HG03039 (cell line): ENCODE measurements around the gene ELK1.
A peak's percentile ranks its signal among the peaks of the same experiment; 100 is the strongest.
"Not testable (repeated sequence)": the region's sequence is repeated elsewhere in the genome, so short reads cannot be mapped to it uniquely, and the experiment has no call there.

ENCODE experiments used
- ATAC-seq: cut with Tn5 transposase; IDR thresholded peaks from one replicate; pipeline ENCODE4 v1.9.1; 2021; ENCODE audit warnings: mild to moderate bottlenecking, moderate library complexity; ENCODE audit not compliant: unreplicated experiment

ELK1 gene, protein sequence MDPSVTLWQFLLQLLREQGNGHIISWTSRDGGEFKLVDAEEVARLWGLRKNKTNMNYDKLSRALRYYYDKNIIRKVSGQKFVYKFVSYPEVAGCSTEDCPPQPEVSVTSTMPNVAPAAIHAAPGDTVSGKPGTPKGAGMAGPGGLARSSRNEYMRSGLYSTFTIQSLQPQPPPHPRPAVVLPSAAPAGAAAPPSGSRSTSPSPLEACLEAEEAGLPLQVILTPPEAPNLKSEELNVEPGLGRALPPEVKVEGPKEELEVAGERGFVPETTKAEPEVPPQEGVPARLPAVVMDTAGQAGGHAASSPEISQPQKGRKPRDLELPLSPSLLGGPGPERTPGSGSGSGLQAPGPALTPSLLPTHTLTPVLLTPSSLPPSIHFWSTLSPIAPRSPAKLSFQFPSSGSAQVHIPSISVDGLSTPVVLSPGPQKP

GRCh38 chrX:47650164-47651042 lies at the start of gene ELK1:
ELK1 (minus strand) TSS chrX:47650563; CDS start chrX:47641441, 9,122 bp downstream.
- ATAC-seq: peak; percentile 91

DNA sequence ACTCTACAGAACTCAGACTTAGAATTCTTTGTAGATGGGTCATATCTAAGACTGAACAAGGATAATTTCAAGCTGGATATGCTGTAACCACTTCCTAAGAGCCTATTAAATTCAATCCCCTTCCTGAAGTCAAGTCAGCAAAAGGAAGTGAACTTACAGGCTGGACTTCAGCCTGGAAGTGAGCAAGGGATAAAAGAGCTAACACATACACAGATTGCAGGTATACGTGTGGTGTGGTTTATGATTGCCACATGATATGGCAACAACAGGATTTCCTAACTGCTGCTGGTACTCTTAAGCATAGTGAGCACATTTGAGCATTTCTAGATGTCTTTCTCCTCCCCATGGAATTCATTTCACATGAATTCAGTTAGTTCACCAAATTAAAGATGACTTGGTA lies 46.8 kb upstream of the ELK1 start:
- ATAC-seq: no peak

DNA sequence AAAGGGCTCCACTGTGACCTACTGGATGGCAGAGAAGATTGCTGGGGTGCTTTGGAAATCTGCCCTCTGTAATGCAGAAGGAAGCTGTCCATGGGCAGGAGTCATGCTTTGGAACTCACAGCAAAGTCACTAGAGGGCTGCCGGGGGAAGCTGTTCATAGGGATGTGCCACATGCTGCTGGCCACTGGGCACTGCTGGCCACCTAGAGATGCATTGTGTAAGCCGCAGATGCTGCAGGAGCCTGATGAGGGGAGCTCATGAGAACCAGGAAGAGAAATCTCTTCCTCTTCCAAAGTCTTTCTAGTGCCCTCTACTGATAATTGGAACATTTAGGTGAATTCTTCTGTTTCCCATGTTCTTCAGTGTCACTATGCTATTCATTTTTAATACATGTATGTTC lies 39.8 kb upstream of the ELK1 start:
- ATAC-seq: no peak

DNA sequence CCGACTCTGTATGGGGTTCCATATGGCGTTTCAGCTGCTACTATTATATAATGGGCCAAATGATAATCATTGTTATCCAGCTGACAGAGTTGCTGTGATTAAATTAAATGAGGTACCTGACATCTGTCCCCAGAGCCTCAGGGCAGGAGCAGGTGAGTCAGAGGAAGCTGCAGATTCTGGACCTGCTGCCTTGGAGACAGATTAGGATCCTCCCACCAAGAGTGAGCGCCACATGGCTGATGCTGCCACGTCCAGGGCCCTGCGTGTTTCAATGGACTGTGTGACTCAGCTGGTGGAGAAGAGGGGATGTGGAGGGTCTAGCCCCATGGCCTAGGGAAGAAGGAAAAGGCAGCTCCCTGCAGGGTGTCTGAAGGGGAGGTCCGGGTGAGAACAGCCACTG lies 36.9 kb upstream of the ELK1 start:
- ATAC-seq: no peak

DNA sequence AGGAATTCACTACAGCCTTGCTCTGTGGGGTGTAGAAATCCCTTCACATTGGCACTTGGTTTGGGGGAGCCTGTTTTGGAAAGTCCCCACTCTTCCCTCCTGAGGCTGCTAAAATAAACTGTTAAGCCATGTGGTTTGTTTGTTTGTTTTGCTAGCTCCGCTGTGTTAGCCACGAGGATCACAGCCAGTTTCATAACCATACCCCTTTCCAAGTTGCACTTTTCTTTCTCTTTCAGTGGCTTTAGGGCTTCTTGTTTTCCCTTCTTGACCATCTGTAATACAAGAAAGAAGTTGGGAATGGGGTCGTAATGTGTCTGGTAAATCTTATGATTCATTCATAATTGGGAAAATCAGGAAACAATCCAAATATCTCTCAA lies 33.5 kb upstream of the ELK1 start:
- ATAC-seq: no peak

GRCh38 chrX:47683184-47683828 lies 32.9 kb upstream of the ELK1 start:
- ATAC-seq: no peak

DNA sequence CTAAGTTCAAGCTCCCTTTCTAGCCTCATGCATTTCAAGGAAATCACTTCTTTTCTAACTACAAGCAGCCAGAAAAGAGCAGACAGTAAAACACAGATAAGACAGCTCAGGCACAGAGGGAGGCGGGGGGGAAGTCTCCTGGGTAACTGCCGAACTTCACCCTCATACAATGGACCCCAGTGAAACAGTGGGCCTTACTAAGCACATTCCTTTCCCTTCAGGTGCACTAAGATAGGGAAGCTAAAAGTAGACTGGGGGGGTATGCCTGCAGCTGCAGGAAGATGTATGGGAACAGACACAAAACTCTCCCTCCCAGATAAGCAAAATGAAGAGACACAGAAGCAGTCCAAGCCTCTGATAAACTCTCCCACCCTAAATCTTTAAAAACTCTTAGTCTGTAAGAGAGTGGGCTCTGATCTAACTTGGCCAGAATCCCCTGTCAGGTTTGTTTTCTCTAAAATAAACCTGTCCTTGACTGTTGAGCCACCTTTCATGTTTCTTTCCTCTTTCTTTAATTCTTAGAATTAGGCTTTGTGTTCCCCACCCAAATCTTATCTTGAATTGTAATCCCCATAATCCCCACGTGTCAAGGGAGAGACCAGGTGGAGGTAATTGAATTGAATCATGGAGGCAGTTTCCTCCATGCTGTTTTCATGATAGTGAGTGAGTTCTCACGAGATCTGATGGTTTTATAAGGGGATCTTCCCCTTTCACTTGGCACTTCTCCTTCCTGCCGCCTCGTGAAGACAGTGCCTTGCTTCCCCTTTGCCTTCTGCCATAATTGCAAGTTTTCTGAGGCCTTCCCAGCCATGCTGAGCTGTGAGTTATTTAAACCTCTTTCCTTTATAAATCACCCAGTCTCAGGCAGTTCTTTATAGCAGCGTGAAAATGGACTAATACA lies 25.8 kb upstream of the ELK1 start:
- ATAC-seq: not testable (repeated sequence)

- no peak for ATAC-seq
These were observed 24.4 kb upstream of the ELK1 start for GRCh38 chrX:47674776-47675175.

- not testable (repeated sequence) for ATAC-seq
These were observed 15.4 kb upstream of the ELK1 start for GRCh38 chrX:47665797-47666196.

DNA sequence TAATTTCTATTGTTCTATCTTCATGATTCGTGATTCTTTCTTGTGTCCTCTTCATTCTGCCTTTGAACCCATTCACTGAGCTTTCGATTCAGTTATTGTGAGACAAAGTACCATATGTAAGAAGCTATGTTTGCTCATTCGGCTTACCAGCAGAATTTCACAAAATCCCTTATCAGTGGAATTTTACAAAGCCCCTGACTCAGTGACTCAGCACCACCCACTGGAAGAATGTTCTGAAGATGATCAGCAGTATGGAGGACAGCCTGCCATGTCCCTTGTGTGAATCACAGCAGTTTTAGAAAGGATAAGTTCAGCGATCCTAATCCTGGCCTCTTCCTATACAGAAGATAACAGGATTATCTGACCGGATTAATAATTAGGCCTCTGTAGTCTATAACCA lies 14.4 kb upstream of the ELK1 start:
- ATAC-seq: no peak

GRCh38 chrX:47662144-47662657 lies 11.8 kb upstream of the ELK1 start:
- ATAC-seq: no peak

GRCh38 chrX:47661539-47661938 lies 11.2 kb upstream of the ELK1 start:
- ATAC-seq: no peak

- ATAC-seq: no peak
These were observed 9.0 kb upstream of the ELK1 start for GRCh38 chrX:47659421-47659726.

DNA sequence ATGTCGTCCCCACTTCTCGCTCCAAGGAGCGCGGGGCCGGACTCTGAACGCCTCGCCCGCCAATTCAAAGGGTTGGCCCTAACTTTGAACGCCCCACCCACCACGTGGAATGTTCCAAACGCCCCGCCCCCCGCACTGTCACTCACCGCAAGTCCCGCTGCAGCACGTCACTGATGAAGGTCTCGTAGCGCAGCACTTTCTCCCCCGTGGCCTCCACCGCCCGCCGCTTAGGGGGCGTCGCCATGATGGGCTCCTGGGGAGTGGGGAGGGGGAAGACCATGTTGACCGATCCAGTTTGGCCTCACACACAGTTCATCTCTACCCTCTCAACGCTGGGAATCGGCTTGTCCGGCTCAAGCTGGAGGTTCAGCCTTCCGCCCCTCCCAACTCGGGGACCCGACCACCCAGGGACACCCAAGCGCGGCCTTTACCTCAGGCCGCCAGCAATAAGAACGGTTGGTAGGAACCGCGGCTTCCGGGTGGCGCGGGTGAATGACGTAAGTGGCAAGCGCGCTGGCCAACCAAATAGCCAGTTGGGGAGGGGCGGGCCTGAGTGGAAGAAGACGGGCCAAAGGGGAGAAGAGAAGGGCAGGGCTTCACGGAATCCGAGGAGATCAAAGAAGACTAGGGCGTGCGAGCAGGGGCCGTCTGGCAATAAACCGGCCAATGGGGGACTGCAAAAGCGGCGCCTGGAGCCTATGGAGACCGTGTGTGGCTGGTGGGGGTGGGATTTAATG lies 8.5 kb upstream of the ELK1 start, which contains the start of gene UXT:
UXT (minus strand) TSS at position 497 of the 737 bp plus-strand sequence; CDS start at position 244, 253 bp downstream.
- peak; percentile 72 for ATAC-seq

- ATAC-seq: no peak
These were observed 7.9 kb upstream of the ELK1 start for GRCh38 chrX:47658301-47658683.

DNA sequence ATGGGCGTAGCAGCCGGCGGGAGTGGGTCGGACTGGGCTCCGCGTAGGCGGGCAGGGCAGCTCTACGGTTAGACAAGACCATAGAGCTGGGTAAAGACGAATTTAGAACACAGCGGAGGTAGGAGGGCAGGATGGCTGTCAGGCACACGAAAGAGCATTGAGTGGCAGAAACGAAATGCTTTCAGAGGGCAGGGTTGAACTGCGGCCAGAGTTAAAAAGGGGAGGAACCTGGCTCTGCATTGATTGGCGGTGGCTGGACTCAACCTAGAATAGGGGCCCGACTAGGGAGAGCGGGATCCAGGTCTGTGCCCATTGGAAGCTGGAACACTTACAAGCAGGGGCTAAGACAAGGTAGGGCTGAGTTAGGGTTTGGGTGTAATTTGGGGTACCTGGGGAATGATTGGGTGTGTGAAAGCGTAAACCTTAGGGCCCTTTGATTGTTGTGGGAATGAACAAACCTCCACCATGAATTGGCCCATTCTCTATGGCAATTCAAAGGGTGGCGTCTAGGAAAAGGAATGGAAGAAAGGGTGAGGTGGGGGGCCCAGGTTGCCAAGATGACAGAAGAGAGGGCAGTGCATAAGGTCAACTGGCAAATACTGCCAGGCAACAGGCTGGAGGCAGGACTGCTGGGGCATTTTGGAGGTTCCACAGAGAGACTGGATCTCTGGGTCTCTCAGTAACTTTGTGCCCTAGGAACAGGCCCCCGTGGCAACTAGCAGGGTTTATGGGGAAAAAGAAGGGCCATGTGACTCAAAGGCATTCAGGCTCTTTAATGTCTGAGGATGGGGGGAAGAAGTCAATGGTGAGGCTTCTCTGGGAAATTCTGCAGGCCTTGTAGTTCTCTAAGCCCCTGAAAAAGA lies 911 bp upstream of the ELK1 start:
- no peak for ATAC-seq

- ATAC-seq: no peak
These were observed 591 bp downstream of the ELK1 start for GRCh38 chrX:47649781-47650163.

DNA sequence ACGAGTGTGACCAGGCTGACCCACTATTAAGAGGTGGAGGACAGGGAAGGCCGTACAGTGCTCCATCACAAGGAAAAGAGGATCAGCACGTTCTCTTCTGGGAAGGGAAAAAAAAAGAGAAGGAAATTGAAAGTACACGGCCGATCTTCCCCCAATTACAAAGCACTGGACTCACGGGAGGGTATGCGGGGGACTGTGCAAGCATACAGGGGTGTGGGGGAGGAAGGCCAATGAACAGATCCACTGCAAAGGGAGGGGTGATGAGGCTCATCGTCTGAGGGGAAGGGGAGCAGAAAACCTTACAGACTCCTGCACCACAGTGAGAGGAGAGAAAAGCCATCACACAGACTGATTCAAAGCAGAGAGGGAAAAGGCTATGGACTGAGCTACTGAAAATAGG lies 1.1 kb downstream of the ELK1 start:
- ATAC-seq: no peak

GRCh38 chrX:47648376-47648775 lies 2.0 kb downstream of the ELK1 start:
- ATAC-seq: no peak
